Epithelial cell of prostate (primary cell): ENCODE measurements around the gene CTAGE1.
"Not testable (repeated sequence)": the region's sequence is repeated elsewhere in the genome, so short reads cannot be mapped to it uniquely, and the experiment has no call there.

Experiments used
- DNase-seq: peaks from one replicate; pipeline ENCODE4 v3.0.0-alpha.2; 2011; ENCODE audit warnings: low read depth, low spot score
- H3K27ac ChIP-seq: fragments of 450-650 bp; 2 replicates; pipeline ENCODE4 v1.5.1; 2017; ENCODE audit warnings: mild to moderate bottlenecking

The CTAGE1 gene

DNA sequence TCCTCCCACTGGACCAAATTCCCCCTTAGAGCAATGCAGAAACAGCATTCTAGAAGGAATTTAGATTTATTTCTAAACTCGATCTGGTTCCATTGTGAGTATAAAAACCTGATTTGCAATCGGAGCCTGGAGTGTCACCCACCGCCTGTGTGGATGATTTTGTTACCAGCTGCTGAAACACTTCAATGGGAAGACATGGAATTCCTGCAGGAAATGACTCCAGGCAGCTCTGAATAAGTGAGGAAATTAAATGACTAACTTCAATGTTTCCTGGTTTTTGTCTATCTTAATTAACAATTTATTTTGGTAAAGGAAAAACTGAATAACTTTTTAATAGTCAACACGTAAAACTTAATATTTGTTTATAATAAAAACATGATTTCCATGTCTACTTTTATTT, 19.3 kb downstream of the CTAGE1 start:
- DNase-seq, result no peak
- no peak overlapping the region for H3K27ac ChIP-seq

DNA sequence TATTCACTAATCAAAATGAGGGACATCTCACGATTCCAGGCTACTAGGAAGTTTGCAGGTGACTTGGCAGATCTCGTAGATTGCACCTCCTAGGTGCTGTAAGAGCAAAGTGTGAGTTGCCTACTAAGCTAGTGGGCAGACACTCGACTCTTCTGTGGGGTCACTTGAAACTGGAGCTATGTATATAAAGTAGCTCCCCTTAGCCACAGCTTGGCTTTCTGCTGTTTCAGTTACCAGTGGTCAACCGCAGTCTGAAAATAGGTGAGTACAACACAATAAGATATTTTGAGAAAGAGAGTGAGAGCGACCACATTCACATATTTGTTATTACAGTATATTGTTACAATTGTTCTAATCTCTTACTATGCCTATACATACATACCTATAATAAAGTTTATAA, 23.3 kb downstream of the CTAGE1 start:
- H3K27ac ChIP-seq, result no peak overlapping the region

DNA sequence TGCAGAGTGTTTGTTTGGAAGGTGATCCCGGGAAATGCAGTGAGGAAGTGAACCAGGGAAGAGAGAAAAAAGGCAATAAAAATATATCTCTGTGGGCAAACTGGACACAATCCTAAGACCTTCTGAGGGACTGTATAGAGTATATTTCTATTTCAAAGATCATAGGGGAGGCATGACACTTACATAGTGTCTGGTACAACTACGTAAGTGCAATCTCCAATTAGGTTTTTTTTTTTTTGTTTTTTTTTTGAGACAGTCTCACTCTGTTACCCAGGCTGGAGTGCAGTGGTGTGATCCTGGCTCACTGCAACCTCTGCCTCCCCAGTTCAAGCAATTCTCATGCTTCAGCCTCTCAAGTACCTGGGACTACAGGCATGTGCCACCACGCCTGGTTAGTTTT, 24.6 kb downstream of the CTAGE1 start:
- not testable (repeated sequence) for DNase-seq, H3K27ac ChIP-seq

More for the DNA sequence above, 23.3 kb downstream of the CTAGE1 start:
- no peak for DNase-seq

DNA sequence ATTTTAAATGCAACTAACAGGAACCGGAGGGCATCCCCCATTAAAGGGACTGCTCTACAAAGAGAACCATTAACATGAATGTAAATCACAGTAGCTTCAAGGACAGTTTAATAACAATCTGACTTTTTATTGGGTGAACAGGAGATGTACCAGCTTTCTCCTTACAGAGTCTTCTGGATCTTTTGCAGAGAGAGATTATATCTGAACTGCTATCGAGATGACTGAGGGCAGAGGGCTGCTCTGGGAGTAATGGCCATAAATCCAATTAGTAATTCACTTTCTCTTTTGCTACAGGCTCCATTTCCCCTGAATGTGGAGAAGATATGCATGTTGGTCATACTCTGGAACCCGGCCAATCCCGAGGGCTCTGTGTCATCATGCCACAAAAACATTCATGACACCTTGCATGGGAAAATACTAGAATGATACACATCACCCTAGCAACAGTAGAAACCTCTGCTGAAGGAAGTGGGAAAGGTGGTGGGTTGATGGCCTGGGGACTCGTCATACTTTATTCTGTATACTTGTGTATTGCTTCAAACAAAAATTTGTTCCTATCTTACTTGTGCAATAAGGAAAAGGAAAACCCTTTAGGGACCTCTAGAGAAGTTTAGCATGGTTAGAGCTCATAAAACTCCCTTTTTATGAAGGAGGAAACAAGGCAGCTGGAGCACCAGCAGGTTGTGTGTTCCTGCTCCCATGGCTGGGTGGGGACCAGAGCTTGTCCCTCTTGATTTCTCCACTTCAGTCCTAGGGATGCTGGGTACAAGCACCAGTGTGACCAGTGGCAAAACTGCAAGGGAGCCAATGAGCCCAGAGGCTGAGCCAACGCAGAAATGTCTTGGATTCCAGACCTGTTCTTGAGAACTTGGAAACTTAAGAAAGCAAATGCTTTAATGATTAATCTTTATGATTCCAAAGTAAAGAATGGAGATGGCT, 26.0 kb downstream of the CTAGE1 start:
- peak; percentile 96 for DNase-seq
- no peak overlapping the region for H3K27ac ChIP-seq

DNA sequence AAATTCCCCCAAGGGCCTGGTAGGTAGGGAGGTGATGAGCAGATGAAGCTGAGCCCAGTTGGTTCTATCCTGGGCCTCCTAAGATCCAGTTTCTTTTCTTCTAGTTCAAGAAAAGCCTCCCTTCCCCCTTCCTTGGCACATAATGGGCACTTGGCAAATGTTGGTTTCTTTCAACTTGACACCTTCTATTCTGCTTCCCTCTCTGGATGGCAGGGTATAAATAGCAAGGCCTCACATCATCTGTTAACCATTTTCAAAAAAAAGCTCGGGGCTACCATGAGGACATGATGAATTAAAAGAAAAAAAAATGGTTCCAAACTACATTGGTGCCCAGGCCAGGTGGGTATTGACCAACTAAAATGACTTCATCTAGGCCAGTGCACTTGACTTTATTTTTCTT, 29.9 kb downstream of the CTAGE1 start:
- no peak for DNase-seq
- no peak overlapping the region for H3K27ac ChIP-seq

DNA sequence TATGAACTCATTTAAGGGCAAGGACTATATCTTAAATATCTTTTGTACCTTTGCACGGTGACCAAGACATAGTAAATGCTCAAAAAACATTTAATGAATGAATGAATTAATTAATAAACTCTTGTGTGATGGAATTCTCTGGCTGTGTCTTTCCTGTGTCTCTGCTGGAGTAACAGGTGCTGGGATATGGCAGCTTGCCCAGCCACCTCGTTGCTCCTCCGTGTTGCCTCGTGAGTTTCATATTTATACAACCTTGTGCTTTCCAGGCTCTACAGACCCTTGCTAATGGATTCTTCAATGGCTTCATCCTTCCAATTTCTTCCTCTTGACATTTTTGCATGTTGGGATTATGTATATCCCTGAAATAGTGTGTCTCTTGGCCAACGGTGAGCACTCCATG, 30.4 kb downstream of the CTAGE1 start:
- H3K27ac ChIP-seq, result no peak overlapping the region
- no peak for DNase-seq

DNA sequence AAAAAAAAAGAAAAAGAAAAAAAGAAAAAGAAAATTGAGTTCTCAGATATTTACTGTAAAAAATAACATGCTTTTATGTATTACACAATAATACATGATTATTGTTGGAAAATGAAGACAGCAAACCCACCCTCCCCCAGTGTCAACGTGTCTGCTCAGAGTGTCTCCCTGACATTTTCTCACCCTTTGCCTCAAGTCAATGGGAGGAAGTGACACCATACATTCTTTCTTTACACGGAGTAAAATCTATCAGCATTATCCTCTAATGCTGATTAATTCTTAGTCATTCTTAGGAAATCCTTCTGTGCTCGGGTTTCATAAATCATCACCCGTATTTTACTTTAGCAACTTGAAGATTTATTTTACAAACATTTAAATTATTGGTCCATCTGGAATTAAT, 32.0 kb downstream of the CTAGE1 start:
- peak; percentile 51 for DNase-seq
- peak overlapping the region; percentile 14 for H3K27ac ChIP-seq

DNA sequence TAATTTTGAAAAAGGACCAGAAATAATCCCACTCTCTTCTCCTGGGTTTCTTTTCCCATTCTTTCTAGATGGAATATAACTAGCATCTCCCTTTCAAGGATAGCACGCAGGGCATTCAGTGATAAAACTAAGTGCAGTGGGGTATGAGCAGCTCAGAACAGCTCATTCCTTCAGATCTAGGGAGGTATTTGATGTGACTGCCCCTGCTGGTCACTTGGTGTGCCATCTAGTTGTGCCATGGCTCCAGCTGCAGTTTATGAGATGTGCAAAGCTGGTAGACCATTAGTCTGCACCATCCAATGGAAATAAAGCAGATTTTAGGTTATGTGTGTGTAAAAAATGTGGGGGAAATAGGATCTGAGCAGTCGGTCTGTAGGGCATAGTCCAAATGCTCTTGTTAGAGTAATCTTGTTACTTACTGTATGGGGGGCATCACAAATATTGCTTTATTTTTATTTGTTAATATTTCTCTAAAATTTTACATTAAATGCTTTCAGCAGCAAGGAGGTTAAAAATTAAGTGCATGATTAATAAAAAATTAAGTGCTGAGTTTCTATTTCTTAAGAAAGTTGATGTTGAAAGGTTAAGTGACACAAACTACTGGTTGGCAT, 38.9 kb downstream of the CTAGE1 start:
- DNase-seq, result no peak
- no peak overlapping the region for H3K27ac ChIP-seq

DNA sequence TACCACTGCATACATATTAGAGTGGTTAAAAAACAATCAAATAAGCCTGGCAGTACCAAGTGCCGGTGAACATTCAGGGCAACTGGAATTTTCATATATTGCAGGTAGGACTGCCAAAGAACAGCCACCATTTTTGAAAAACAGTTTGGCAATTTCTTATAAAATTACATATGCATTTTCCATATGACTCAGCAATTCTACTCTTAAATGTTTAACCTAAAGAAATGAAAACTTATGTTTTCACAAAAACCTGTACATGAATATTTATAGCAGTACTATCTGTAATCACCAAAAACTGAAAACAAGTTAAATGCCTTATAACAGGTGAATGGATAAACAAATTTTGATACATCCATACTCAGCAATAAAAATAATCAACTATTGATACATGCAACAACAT, 39.9 kb downstream of the CTAGE1 start:
- H3K27ac ChIP-seq, result no peak overlapping the region
- DNase-seq, result no peak

DNA sequence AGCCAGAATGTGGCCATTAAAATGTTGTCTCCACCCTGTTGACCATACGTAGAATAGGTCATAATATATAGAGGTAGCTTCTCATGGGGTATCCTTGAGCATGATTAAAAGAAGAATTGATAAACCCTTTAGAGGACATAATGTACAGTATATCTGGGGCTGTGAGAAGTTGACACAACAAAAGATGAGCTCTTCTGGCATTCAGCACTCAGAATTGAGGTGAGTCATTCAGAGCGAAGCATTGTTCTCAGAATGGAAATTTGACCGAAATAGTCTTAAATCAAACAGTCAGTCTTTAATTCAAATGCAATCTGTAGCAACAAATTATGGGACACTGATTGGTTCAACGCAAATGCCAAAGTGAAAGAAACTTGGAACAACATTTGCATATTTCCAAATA, 47.3 kb downstream of the CTAGE1 start:
- no peak overlapping the region for H3K27ac ChIP-seq
- DNase-seq, result no peak

DNA sequence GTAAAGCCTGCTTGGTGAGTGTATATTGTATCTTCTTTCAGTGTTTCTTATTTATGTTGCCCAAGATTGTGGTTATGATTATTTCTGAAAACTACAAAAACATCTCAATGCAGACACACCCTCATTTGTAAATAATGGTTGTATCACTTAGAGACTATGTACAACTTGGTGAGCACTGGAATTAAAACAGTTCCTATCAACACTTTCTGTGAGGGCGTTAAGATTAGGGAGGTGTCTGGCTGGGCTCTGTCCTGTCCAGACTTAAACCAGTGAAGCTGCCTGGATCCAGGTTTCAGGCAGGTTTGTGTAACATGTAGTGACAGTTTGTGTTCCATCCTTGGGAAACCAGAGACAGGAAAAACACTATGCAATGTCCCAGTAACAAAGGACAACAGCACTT, 49.7 kb downstream of the CTAGE1 start:
- H3K27ac ChIP-seq, result no peak overlapping the region
- no peak for DNase-seq

DNA sequence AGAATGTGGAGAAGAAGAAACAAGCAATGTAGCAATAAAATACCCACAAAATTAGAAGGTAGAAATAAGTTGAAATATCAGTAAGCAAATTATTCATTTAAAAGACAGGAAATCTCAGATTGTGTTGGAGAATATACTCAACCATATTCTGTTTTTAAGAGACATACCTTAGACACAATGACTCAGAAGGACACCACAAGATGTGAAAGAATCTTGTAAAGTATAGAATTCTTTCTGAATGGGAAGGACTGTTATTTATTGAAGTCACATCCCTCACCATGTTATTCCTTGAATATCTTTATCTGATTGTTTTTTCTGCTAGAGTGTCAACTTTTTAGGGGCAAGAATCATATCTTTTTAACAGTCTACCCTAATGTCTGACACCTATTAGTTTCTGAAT, 50.4 kb downstream of the CTAGE1 start:
- no peak overlapping the region for H3K27ac ChIP-seq
- no peak for DNase-seq

DNA sequence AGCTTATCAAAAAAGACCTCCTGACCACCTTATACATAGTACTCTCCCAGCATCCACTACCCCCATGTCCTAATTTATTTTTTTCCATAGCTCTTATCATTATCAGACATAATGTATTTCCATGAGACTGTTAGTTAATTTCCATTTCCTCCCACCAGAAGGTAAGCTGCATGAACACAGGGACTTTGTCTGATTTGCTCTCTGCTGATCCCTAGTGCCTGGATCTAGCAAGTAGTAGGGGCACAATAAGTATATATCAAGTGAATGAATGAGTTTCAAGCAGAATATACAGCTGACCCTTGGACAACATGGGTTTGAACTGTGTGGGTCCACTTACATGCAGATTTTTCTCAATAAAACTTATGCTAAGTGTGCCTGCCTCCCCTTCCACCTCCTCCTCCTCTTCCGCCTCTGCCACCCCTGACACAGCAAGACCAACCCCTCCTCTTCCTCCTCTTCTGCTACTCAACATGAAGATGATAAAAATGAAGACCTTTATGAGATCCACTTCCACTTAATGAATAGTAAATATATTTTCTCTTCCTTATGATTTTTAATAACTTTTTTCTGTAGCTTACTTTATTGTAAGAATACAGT, 53.8 kb downstream of the CTAGE1 start:
- no peak for DNase-seq
- no peak overlapping the region for H3K27ac ChIP-seq
